ENCODE data around the gene GPR161. TPM values are rescaled to one million over a fixed set of nuclear protein-coding genes. Genes with fewer than 3 reads are reported as not detected.
"Not testable (repeated sequence)": the region's sequence is repeated elsewhere in the genome, so short reads cannot be mapped to it uniquely, and the experiment has no call there.

GPR161 gene
- total and polyA plus RNA-seq, 2 donors from 2014 or later, result 1.4 to 4.2 TPM

- Histone ChIP-seq H3K27me3 (ENCODE audit: control insufficient read depth, insufficient read depth, low read length) (no peaks in the 10 kb centered on the region), H3K9me3 (ENCODE audit: control insufficient read depth in 2 of 3, insufficient read depth in 1 of 3, low read length in 3 of 3) (peaks cover 0 to 14% (median 3%) of the 10 kb centered on the region in 3 donors), H3K27ac (ENCODE audit: low read depth in 2 of 2, low read length in 2 of 2) (no peak overlapping the region), H3K9ac (ENCODE audit: low read length in 3 of 3) (no peak overlapping the region), H3K4me3 (ENCODE audit: low read length in 3 of 3) (no peak overlapping the region), H3K36me3 (ENCODE audit: control insufficient read depth in 2 of 3, insufficient read depth in 3 of 3, low read length in 3 of 3) (no peaks in the 10 kb centered on the region), H3K4me1 (ENCODE audit: control insufficient read depth in 2 of 3, insufficient read depth in 2 of 3, low read depth in 1 of 3, low read length in 3 of 3) (no peaks in the 10 kb centered on the region)
- intact Hi-C loops (cut with DNase I), result no loop called here
- TF ChIP-seq CTCF (IDR thresholded peaks at IDR 0.05; ENCODE audit: borderline replicate concordance, extremely low read depth, insufficient read depth), result no peak
- DNase-seq, result no peak
- FAIRE-seq, result no peak
Measured at GRCh38 chr1:168159251-168159650, 22.5 kb upstream of the GPR161 start.

GRCh38 chr1:168157638-168158037, 20.9 kb upstream of the GPR161 start:
- no peak for TF ChIP-seq CTCF (IDR thresholded peaks at IDR 0.05; ENCODE audit: borderline replicate concordance, extremely low read depth, insufficient read depth)
- FAIRE-seq, result no peak
- no peaks in the 10 kb centered on the region for H3K4me1 ChIP-seq (ENCODE audit: control insufficient read depth in 2 of 3, insufficient read depth in 2 of 3, low read depth in 1 of 3, low read length in 3 of 3)
- no peak for DNase-seq
- intact Hi-C loops (cut with DNase I), result no loop called here
- H3K27ac ChIP-seq (ENCODE audit: low read depth in 2 of 2, low read length in 2 of 2), result no peak overlapping the region
- no peaks in the 10 kb centered on the region for H3K27me3 ChIP-seq (ENCODE audit: control insufficient read depth, insufficient read depth, low read length)
- H3K9me3 ChIP-seq (ENCODE audit: control insufficient read depth in 2 of 3, insufficient read depth in 1 of 3, low read length in 3 of 3), result peaks cover 0 to 14% (median 3%) of the 10 kb centered on the region in 3 donors
- no peak overlapping the region for H3K4me3 ChIP-seq (ENCODE audit: low read length in 3 of 3)
- H3K36me3 ChIP-seq (ENCODE audit: control insufficient read depth in 2 of 3, insufficient read depth in 3 of 3, low read length in 3 of 3), result no peaks in the 10 kb centered on the region
- H3K9ac ChIP-seq (ENCODE audit: low read length in 3 of 3), result no peak overlapping the region

GRCh38 chr1:168155910-168156309, 19.2 kb upstream of the GPR161 start:
- no peaks in the 10 kb centered on the region for H3K36me3 ChIP-seq (ENCODE audit: control insufficient read depth in 2 of 3, insufficient read depth in 3 of 3, low read length in 3 of 3)
- intact Hi-C loops (cut with DNase I), result no loop called here
- no peak overlapping the region for H3K27ac ChIP-seq (ENCODE audit: low read depth in 2 of 2, low read length in 2 of 2)
- H3K4me1 ChIP-seq (ENCODE audit: control insufficient read depth in 2 of 3, insufficient read depth in 2 of 3, low read depth in 1 of 3, low read length in 3 of 3), result no peaks in the 10 kb centered on the region
- H3K9me3 ChIP-seq (ENCODE audit: control insufficient read depth in 2 of 3, insufficient read depth in 1 of 3, low read length in 3 of 3), result peaks cover 0 to 14% (median 3%) of the 10 kb centered on the region in 3 donors
- no peak overlapping the region for H3K9ac ChIP-seq (ENCODE audit: low read length in 3 of 3)
- TF ChIP-seq CTCF (IDR thresholded peaks at IDR 0.05; ENCODE audit: borderline replicate concordance, extremely low read depth, insufficient read depth), result no peak
- DNase-seq, result no peak
- H3K4me3 ChIP-seq (ENCODE audit: low read length in 3 of 3), result no peak overlapping the region
- FAIRE-seq, result no peak
- no peaks in the 10 kb centered on the region for H3K27me3 ChIP-seq (ENCODE audit: control insufficient read depth, insufficient read depth, low read length)

- H3K36me3 ChIP-seq (ENCODE audit: control insufficient read depth in 2 of 3, insufficient read depth in 3 of 3, low read length in 3 of 3); FAIRE-seq; H3K4me1 ChIP-seq (ENCODE audit: control insufficient read depth in 2 of 3, insufficient read depth in 2 of 3, low read depth in 1 of 3, low read length in 3 of 3); H3K27me3 ChIP-seq (ENCODE audit: control insufficient read depth, insufficient read depth, low read length); intact Hi-C loops (cut with DNase I); DNase-seq; H3K9me3 ChIP-seq (ENCODE audit: control insufficient read depth in 2 of 3, insufficient read depth in 1 of 3, low read length in 3 of 3); H3K9ac ChIP-seq (ENCODE audit: low read length in 3 of 3); H3K4me3 ChIP-seq (ENCODE audit: low read length in 3 of 3); H3K27ac ChIP-seq (ENCODE audit: low read depth in 2 of 2, low read length in 2 of 2): not testable (repeated sequence)
Measured at GRCh38 chr1:168154707-168155106, 18.0 kb upstream of the GPR161 start.
